Measurements from ENCODE around the gene NTM.

The NTM gene

GRCh38 chr11:131770801-131771200, 400.4 kb downstream of the NTM start:
- no peak for DNase-seq (ENCODE audit: low spot score)

GRCh38 chr11:131771471-131771870, 401.1 kb downstream of the NTM start:
- DNase-seq (ENCODE audit: low spot score), result no peak

- no peak for DNase-seq (ENCODE audit: low spot score)
Observed at GRCh38 chr11:131773626-131774025, 403.2 kb downstream of the NTM start.

- DNase-seq (ENCODE audit: low spot score), result no peak
Observed at GRCh38 chr11:131776211-131776610, 405.8 kb downstream of the NTM start.

GRCh38 chr11:131785801-131786200, 415.4 kb downstream of the NTM start:
- no peak for DNase-seq (ENCODE audit: low spot score)

GRCh38 chr11:131787119-131787518, 416.7 kb downstream of the NTM start:
- DNase-seq (ENCODE audit: low spot score), result no peak

- DNase-seq (ENCODE audit: low spot score), result no peak
Observed at GRCh38 chr11:131790586-131790985, 420.2 kb downstream of the NTM start.

- DNase-seq (ENCODE audit: low spot score), result no peak
Observed at GRCh38 chr11:131792243-131792642, 421.8 kb downstream of the NTM start.

GRCh38 chr11:131796089-131796488, 425.7 kb downstream of the NTM start:
- no peak for DNase-seq (ENCODE audit: low spot score)

- DNase-seq (ENCODE audit: low spot score), result no peak
Observed at GRCh38 chr11:131796541-131796940, 426.1 kb downstream of the NTM start.

GRCh38 chr11:131800452-131800851, 430.0 kb downstream of the NTM start:
- no peak for DNase-seq (ENCODE audit: low spot score)

GRCh38 chr11:131802440-131803115, 432.2 kb downstream of the NTM start:
- DNase-seq (ENCODE audit: low spot score), result no peak

- no peak for DNase-seq (ENCODE audit: low spot score)
Observed at GRCh38 chr11:131807876-131808275, 437.5 kb downstream of the NTM start.

- no peak for DNase-seq (ENCODE audit: low spot score)
Observed at GRCh38 chr11:131808470-131808869, 438.1 kb downstream of the NTM start.

GRCh38 chr11:131809203-131809918, 438.9 kb downstream of the NTM start:
- DNase-seq (ENCODE audit: low spot score), result no peak

- no peak for DNase-seq (ENCODE audit: low spot score)
Observed at GRCh38 chr11:131810541-131810940, 440.1 kb downstream of the NTM start.

GRCh38 chr11:131811383-131811782, 441.0 kb downstream of the NTM start:
- DNase-seq (ENCODE audit: low spot score), result no peak

- no peak for DNase-seq (ENCODE audit: low spot score)
Observed at GRCh38 chr11:131814108-131814507, 443.7 kb downstream of the NTM start.

GRCh38 chr11:131815590-131815989, 445.2 kb downstream of the NTM start:
- no peak for DNase-seq (ENCODE audit: low spot score)

- DNase-seq (ENCODE audit: low spot score), result no peak
Observed at GRCh38 chr11:131816051-131816450, 445.6 kb downstream of the NTM start.

- DNase-seq (ENCODE audit: low spot score), result no peak
Observed at GRCh38 chr11:131817687-131818188, 447.3 kb downstream of the NTM start.

GRCh38 chr11:131819865-131820264, 449.4 kb downstream of the NTM start:
- DNase-seq (ENCODE audit: low spot score), result no peak

- no peak for DNase-seq (ENCODE audit: low spot score)
Observed at GRCh38 chr11:131822506-131822905, 452.1 kb downstream of the NTM start.

GRCh38 chr11:131823772-131824171, 453.4 kb downstream of the NTM start:
- DNase-seq (ENCODE audit: low spot score), result no peak

All from hepatic stellate cell (primary cell).